Trophoblast cell (in vitro differentiated cells and primary cell): Measurements from ENCODE around the gene MMP3.
A peak's percentile ranks its signal among the peaks of the same experiment; 100 is the strongest.
"Not testable (repeated sequence)": the region's sequence is repeated elsewhere in the genome, so short reads cannot be mapped to it uniquely, and the experiment has no call there.

Experiments
- DNase-seq, 2 donors: peaks; one replicate each; pipeline ENCODE4 v3.0.0-alpha.2; 2016
- H2AFZ ChIP-seq: 2 replicates; pipeline ENCODE4 v1.6.1; 2013; ENCODE audit warnings: low read length, moderate library complexity, mild to moderate bottlenecking; ENCODE audit not compliant: insufficient read depth, poor library complexity
- H2AK5ac ChIP-seq: 2 replicates; pipeline ENCODE4 v1.6.1; 2013; ENCODE audit warnings: mild to moderate bottlenecking, low read length
- H2BK120ac ChIP-seq: 2 replicates; pipeline ENCODE4 v1.6.1; 2013; ENCODE audit warnings: low read length, mild to moderate bottlenecking, moderate library complexity; ENCODE audit not compliant: insufficient read depth, poor library complexity
- H2BK12ac ChIP-seq: 2 replicates; pipeline ENCODE4 v1.6.1; 2013; ENCODE audit warnings: mild to moderate bottlenecking, low read length, moderate library complexity
- H2BK5ac ChIP-seq: 2 replicates; pipeline ENCODE4 v1.6.1; 2013; ENCODE audit warnings: low read length, low read depth, moderate library complexity, mild to moderate bottlenecking; ENCODE audit not compliant: poor library complexity
- H3K14ac ChIP-seq: 2 replicates; pipeline ENCODE4 v1.6.1; 2013; ENCODE audit warnings: mild to moderate bottlenecking, low read length
- H3K18ac ChIP-seq: 2 replicates; pipeline ENCODE4 v1.6.1; 2013; ENCODE audit warnings: mild to moderate bottlenecking, low read length
- H3K23ac ChIP-seq: 2 replicates; pipeline ENCODE4 v1.6.1; 2013; ENCODE audit warnings: low read length
- H3K27ac ChIP-seq: 2 replicates; pipeline ENCODE4 v1.5.1; 2013; ENCODE audit warnings: low read depth, mild to moderate bottlenecking, inconsistent platforms, low read length, moderate library complexity
- H3K27me3 ChIP-seq: 2 replicates; pipeline ENCODE4 v1.6.1; 2013; ENCODE audit warnings: inconsistent platforms, mild to moderate bottlenecking, low read length, moderate library complexity; ENCODE audit not compliant: insufficient read depth
- H3K36me3 ChIP-seq, 2 experiments: 1 replicate in 1 of 2; 2 replicates in 1 of 2; pipeline ENCODE4 v1.6.1; 2013; ENCODE audit warnings: low read length in 2 of 2, mild to moderate bottlenecking in 2 of 2, moderate library complexity in 1 of 2; ENCODE audit not compliant: insufficient read depth in 2 of 2, control insufficient read depth in 1 of 2
- H3K4ac ChIP-seq: 2 replicates; pipeline ENCODE4 v1.6.1; 2013; ENCODE audit warnings: low read depth, mild to moderate bottlenecking, low read length, moderate library complexity
- H3K4me1 ChIP-seq, 2 experiments: 1 replicate in 1 of 2; 2 replicates in 1 of 2; pipeline ENCODE4 v1.6.1; 2013; ENCODE audit warnings: low read length in 2 of 2, mild to moderate bottlenecking in 2 of 2, moderate library complexity in 1 of 2; ENCODE audit not compliant: insufficient read depth in 2 of 2, control insufficient read depth in 1 of 2
- H3K4me2 ChIP-seq: 2 replicates; pipeline ENCODE4 v1.6.1; 2013; ENCODE audit warnings: inconsistent platforms, mild to moderate bottlenecking, low read length, moderate library complexity
- H3K4me3 ChIP-seq: 2 replicates; pipeline ENCODE4 v1.5.1; 2013; ENCODE audit warnings: mild to moderate bottlenecking, low read depth, low read length, inconsistent platforms
- H3K79me1 ChIP-seq: one replicate; pipeline ENCODE4 v1.6.1; 2013; ENCODE audit warnings: low read length
- H3K79me2 ChIP-seq: 2 replicates; pipeline ENCODE4 v1.6.1; 2013; ENCODE audit warnings: low read length, mild to moderate bottlenecking; ENCODE audit not compliant: control insufficient read depth, insufficient read depth, poor library complexity
- H3K9ac ChIP-seq: 2 replicates; pipeline ENCODE4 v1.6.1; 2013; ENCODE audit warnings: mild to moderate bottlenecking, low read length
- H3K9me3 ChIP-seq: 2 replicates; pipeline ENCODE4 v1.6.1; 2013; ENCODE audit warnings: low read depth, mild to moderate bottlenecking, control low read depth, inconsistent platforms, low read length; ENCODE audit not compliant: insufficient read depth
- H4K12ac ChIP-seq: 2 replicates; pipeline ENCODE4 v1.6.1; 2013; ENCODE audit warnings: low read depth, mild to moderate bottlenecking, low read length, moderate library complexity
- H4K8ac ChIP-seq: 2 replicates; pipeline ENCODE4 v1.6.1; 2013; ENCODE audit warnings: low read depth, mild to moderate bottlenecking, low read length, moderate library complexity
- H4K91ac ChIP-seq: one replicate; pipeline ENCODE4 v1.6.1; 2013; ENCODE audit warnings: low read depth, mild to moderate bottlenecking, low read length, moderate library complexity
- WGBS: extraction: QIAGEN DNeasy Blood & Tissue Kit; methylation state at CpG from one replicate; pipeline ENCODE4 v1.1.7; 2013; ENCODE audit warnings: missing lambda C conversion rate; ENCODE audit not compliant: insufficient read length, insufficient coverage; ENCODE audit errors: extremely low coverage; 5-methylcytosine and 5-hydroxymethylcytosine counted together

Gene MMP3

DNA sequence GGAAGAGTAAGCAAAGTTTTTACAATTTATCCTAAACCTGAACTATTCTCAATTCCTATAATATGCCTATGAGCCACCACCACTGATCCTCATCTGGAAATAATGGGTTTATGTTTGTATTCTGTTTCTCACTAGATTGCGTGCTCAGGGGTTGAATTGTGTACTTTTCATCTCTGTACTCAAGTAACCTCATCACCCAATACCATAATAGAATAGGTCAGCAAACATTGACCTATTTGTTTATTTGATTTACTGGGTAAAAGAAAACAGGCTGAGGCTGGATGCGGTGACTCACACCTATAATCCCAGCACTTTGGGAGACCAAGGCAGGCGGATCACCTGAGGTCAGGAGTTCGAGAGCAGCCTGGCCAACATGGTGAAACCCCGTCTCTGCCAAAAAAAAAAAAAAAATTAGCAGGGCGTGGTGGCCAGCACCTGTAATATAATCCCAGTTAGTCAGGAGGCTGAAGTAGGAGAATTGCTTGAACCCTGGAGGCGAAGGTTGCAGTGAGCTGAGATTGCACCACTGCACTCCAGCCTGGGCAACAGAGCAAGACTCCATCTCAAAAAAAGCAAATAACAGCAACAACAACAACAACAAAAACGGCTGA lies 26.1 kb upstream of the MMP3 start:
- not testable (repeated sequence) for H3K79me1 ChIP-seq, H2AK5ac ChIP-seq
- WGBS = no CpG with 5 or more reads among the region's 8 CpGs

DNA sequence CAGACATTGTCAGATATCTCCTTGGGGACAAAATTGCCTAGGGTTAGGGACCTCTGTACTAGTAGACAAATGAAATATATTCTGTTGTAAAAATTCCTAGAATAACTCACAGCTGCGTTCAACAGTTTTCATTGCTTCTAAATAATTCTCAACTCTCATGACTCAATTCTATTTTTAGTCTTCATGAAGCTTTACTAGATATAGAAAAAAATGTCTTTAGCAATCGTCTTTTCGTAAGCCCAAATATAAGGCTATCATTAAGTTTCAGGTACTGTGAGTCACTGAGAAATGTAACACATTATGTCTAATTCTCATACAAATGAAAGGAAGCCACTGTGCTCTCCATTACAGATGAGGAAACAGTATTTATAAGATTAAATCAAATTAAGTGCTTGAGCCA lies 24.9 kb upstream of the MMP3 start:
- Histone ChIP-seq H3K4me2 (no peak overlapping the region), H3K18ac (no peak overlapping the region), H3K79me1 (no peaks in the 10 kb centered on the region), H3K4ac (no peak overlapping the region), H3K9ac (no peak overlapping the region), H4K91ac (no peak overlapping the region), H4K12ac (no peak overlapping the region), H3K4me3 (no peak overlapping the region), H4K8ac (no peak overlapping the region), H3K27me3 (no peaks in the 10 kb centered on the region), H3K79me2 (no peaks in the 10 kb centered on the region), H3K14ac (no peak overlapping the region), H2BK12ac (no peak overlapping the region), H3K4me1 (no peaks in the 10 kb centered on the region), H2BK120ac (no peak overlapping the region), H3K23ac (no peak overlapping the region), H3K27ac (no peak overlapping the region), H2AK5ac (no peak overlapping the region), H2AFZ (no peak overlapping the region), H3K36me3 (no peaks in the 10 kb centered on the region), H2BK5ac (no peak overlapping the region), H3K9me3 (no peaks in the 10 kb centered on the region)
- no CpG with 5 or more reads among the region's 3 CpGs for WGBS
- DNase-seq = peak in 1 of 2 donors; percentile 53

More for the DNA sequence above, 26.1 kb upstream of the MMP3 start:
- not testable (repeated sequence) for H4K91ac ChIP-seq, H3K9me3 ChIP-seq, H3K14ac ChIP-seq, H3K23ac ChIP-seq, H2BK120ac ChIP-seq, H2BK12ac ChIP-seq, H2AFZ ChIP-seq, H3K9ac ChIP-seq, H3K4me3 ChIP-seq, H3K27me3 ChIP-seq, H3K79me2 ChIP-seq, H3K4ac ChIP-seq, H2BK5ac ChIP-seq, DNase-seq, H3K18ac ChIP-seq, H3K27ac ChIP-seq, H4K8ac ChIP-seq, H4K12ac ChIP-seq, H3K4me1 ChIP-seq, H3K36me3 ChIP-seq, H3K4me2 ChIP-seq

DNA sequence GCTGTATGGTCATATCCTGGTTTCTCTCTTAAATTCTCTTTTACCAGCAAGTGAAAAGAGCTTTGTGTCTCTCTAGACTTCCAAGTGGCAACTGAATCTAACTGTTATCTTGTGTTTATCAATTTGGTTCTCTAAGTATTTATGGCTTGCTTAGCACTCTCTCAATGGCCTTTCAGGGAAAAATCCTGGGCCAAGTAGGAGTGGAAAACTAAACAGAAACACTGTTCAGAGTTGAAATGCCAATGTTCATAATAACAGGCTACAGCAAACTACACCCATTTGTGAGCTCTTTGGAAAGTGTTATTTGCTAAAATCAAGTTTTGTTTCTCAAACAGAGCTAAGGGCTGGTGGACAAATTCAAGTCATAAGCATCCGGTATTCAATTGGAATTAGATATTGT lies 21.3 kb upstream of the MMP3 start:
- Histone ChIP-seq H3K27me3 (no peaks in the 10 kb centered on the region), H3K9ac (no peak overlapping the region), H3K27ac (no peak overlapping the region), H3K36me3 (no peaks in the 10 kb centered on the region), H3K23ac (no peak overlapping the region), H2BK12ac (no peak overlapping the region), H4K8ac (no peak overlapping the region), H3K4me1 (no peaks in the 10 kb centered on the region), H4K91ac (no peak overlapping the region), H3K14ac (no peak overlapping the region), H3K4me2 (no peak overlapping the region), H3K4ac (no peak overlapping the region), H2BK120ac (no peak overlapping the region), H3K79me2 (no peaks in the 10 kb centered on the region), H2AK5ac (no peak overlapping the region), H4K12ac (no peak overlapping the region), H3K9me3 (no peaks in the 10 kb centered on the region), H3K4me3 (no peak overlapping the region), H3K79me1 (no peaks in the 10 kb centered on the region), H2AFZ (no peak overlapping the region), H3K18ac (no peak overlapping the region), H2BK5ac (no peak overlapping the region)
- no CpG with 5 or more reads among the region's 1 CpG for WGBS
- no peak for DNase-seq

DNA sequence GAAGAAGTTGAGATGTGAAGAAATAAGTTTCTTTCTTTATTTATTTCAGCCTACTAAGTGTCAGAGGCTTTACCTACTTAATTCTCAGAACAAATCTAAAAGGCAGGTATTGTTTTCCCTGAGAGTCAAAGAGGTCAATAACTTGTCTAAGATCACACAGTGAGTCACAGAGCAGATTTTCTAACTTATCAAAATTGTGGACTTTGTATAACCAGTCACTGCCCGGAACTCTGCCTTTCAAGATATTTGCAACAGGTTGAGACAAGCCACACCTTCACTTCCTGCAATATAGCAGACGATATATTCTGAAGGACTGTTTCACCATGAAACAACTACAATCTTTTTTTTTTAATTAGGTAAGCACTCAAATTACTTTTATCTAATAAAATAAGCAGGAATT lies 10.5 kb upstream of the MMP3 start:
- Histone ChIP-seq H4K91ac (no peak overlapping the region), H3K36me3 (no peaks in the 10 kb centered on the region), H3K14ac (no peak overlapping the region), H3K4me2 (no peak overlapping the region), H3K23ac (no peak overlapping the region), H3K79me2 (no peaks in the 10 kb centered on the region), H3K4me1 (no peaks in the 10 kb centered on the region), H2AFZ (no peak overlapping the region), H4K12ac (no peak overlapping the region), H3K18ac (no peak overlapping the region), H3K79me1 (no peaks in the 10 kb centered on the region), H3K4ac (no peak overlapping the region), H3K9ac (no peak overlapping the region), H3K9me3 (no peaks in the 10 kb centered on the region), H4K8ac (no peak overlapping the region), H3K4me3 (no peak overlapping the region), H2BK12ac (no peak overlapping the region), H2BK5ac (no peak overlapping the region), H3K27me3 (no peaks in the 10 kb centered on the region), H2AK5ac (no peak overlapping the region), H2BK120ac (no peak overlapping the region), H3K27ac (no peak overlapping the region)
- DNase-seq = no peak
- no CpG with 5 or more reads among the region's 2 CpGs for WGBS
